H1 (cell line): ENCODE data around the gene PITPNM1. TPM values are rescaled to one million over a fixed set of nuclear protein-coding genes. Genes with fewer than 3 reads are reported as not detected.

Source experiments
- BRCA1 ChIP-seq: IDR thresholded peaks from 2 replicates; pipeline ENCODE4 v1.6.1; 2012; ENCODE audit warnings: low read depth, low read length, improper control_type of control experiment
- CBX5 ChIP-seq: fragments of 300-800, 300-1000 bp; sonication (generic); IDR thresholded peaks from 2 replicates; pipeline ENCODE4 v1.7.1; 2016; ENCODE audit warnings: antibody characterized with exemption, low read length, low read depth
- EP300 ChIP-seq, 2 experiments: IDR thresholded peaks; 1 replicate in 1 of 2; 2 replicates in 1 of 2; pipeline ENCODE4 v1.6.1; 2011 to 2012; ENCODE audit warnings: low read depth in 2 of 2, low read length in 2 of 2, mild to moderate bottlenecking in 2 of 2, borderline replicate concordance in 1 of 2, inconsistent platforms in 1 of 2, moderate library complexity in 1 of 2
- TEAD4 ChIP-seq: IDR thresholded peaks from 2 replicates; pipeline ENCODE4 v1.6.1; 2012; ENCODE audit warnings: low read depth, low read length, inconsistent platforms, mixed read lengths
- YY1 ChIP-seq: IDR thresholded peaks from 2 replicates; pipeline ENCODE4 v1.6.1; 2011; ENCODE audit warnings: low read depth, mild to moderate bottlenecking, low read length
- polyA plus RNA-seq, 7 experiments: library from polyadenylated mRNA; depleted of rRNA in 3 of 7; stranded (reverse) in 5 of 7; unstranded in 2 of 7; fragments of >200 nt in 5 of 7; fragments of 200-250 nt in 2 of 7; gene quantifications; 1 replicate in 5 of 7; 2 replicates in 1 of 7; 4 replicates in 1 of 7; pipeline versions ENCODE4 v1.2.1 to v1.2.3, GENCODE V29; 2011 to 2013; ENCODE audit warnings: missing spikeins in 2 of 7, mixed read lengths in 2 of 7
- total RNA-seq: library from RNA; stranded (reverse); fragmentation: NEBNext Ultra II Directional; extraction: Animal tissue kit (Norgen Biotek cat#: 25700); gene quantifications from 2 replicates; pipeline ENCODE4 v1.2.1, GENCODE V29; 2021
- TF ChIP-seq, protein P1 (sequence below): fragments of 300-600 bp; sonication (generic); IDR thresholded peaks from 2 replicates; pipeline ENCODE4 v1.7.1; 2012; ENCODE audit warnings: low read length, moderate library complexity, mild to moderate bottlenecking, inconsistent platforms; ENCODE audit not compliant: insufficient replicate concordance
- TF ChIP-seq, protein P2 (sequence below): IDR thresholded peaks from 2 replicates; pipeline ENCODE4 v1.6.1; 2011; ENCODE audit warnings: low read depth, mild to moderate bottlenecking, low read length; ENCODE audit not compliant: insufficient read depth
- TF ChIP-seq, protein P3 (sequence below), 3 experiments: IDR thresholded peaks; 1 replicate in 2 of 3; 2 replicates in 1 of 3; pipeline versions ENCODE4 v1.5.1 to v1.6.1; 2011; ENCODE audit warnings: low read length in 3 of 3, mild to moderate bottlenecking in 3 of 3, inconsistent platforms in 2 of 3, low read depth in 1 of 3, moderate library complexity in 1 of 3; ENCODE audit not compliant: insufficient read depth in 1 of 3; ENCODE audit errors: control extremely low read depth in 1 of 3

The PITPNM1 gene
- total and polyA plus RNA-seq, 2 of the 8 experiments (the other 6 are each of a cell fraction or from before 2014, with no cell fraction given): 27.2 to 52.7 TPM

DNA sequence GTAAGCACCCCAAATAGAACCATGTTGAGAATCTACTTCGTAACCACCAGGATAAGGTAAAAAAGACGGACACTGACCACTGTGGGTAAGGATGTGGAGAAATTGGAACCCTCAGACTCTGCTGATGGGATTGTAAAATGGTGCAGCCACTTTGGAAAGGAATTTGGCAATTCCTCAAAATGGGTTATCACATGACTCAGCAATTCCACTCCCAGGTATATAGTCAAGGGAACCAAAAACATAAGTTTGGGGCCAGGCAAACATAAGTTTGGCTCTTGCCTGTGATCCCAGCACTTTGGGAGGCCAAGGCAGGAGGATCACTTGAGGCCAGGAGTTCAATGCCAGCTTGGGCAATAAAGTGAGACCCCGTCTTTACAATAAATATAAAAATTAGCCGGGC, 23.2 kb upstream of the PITPNM1 start (continued):
- TF ChIP-seq, protein P1, sequence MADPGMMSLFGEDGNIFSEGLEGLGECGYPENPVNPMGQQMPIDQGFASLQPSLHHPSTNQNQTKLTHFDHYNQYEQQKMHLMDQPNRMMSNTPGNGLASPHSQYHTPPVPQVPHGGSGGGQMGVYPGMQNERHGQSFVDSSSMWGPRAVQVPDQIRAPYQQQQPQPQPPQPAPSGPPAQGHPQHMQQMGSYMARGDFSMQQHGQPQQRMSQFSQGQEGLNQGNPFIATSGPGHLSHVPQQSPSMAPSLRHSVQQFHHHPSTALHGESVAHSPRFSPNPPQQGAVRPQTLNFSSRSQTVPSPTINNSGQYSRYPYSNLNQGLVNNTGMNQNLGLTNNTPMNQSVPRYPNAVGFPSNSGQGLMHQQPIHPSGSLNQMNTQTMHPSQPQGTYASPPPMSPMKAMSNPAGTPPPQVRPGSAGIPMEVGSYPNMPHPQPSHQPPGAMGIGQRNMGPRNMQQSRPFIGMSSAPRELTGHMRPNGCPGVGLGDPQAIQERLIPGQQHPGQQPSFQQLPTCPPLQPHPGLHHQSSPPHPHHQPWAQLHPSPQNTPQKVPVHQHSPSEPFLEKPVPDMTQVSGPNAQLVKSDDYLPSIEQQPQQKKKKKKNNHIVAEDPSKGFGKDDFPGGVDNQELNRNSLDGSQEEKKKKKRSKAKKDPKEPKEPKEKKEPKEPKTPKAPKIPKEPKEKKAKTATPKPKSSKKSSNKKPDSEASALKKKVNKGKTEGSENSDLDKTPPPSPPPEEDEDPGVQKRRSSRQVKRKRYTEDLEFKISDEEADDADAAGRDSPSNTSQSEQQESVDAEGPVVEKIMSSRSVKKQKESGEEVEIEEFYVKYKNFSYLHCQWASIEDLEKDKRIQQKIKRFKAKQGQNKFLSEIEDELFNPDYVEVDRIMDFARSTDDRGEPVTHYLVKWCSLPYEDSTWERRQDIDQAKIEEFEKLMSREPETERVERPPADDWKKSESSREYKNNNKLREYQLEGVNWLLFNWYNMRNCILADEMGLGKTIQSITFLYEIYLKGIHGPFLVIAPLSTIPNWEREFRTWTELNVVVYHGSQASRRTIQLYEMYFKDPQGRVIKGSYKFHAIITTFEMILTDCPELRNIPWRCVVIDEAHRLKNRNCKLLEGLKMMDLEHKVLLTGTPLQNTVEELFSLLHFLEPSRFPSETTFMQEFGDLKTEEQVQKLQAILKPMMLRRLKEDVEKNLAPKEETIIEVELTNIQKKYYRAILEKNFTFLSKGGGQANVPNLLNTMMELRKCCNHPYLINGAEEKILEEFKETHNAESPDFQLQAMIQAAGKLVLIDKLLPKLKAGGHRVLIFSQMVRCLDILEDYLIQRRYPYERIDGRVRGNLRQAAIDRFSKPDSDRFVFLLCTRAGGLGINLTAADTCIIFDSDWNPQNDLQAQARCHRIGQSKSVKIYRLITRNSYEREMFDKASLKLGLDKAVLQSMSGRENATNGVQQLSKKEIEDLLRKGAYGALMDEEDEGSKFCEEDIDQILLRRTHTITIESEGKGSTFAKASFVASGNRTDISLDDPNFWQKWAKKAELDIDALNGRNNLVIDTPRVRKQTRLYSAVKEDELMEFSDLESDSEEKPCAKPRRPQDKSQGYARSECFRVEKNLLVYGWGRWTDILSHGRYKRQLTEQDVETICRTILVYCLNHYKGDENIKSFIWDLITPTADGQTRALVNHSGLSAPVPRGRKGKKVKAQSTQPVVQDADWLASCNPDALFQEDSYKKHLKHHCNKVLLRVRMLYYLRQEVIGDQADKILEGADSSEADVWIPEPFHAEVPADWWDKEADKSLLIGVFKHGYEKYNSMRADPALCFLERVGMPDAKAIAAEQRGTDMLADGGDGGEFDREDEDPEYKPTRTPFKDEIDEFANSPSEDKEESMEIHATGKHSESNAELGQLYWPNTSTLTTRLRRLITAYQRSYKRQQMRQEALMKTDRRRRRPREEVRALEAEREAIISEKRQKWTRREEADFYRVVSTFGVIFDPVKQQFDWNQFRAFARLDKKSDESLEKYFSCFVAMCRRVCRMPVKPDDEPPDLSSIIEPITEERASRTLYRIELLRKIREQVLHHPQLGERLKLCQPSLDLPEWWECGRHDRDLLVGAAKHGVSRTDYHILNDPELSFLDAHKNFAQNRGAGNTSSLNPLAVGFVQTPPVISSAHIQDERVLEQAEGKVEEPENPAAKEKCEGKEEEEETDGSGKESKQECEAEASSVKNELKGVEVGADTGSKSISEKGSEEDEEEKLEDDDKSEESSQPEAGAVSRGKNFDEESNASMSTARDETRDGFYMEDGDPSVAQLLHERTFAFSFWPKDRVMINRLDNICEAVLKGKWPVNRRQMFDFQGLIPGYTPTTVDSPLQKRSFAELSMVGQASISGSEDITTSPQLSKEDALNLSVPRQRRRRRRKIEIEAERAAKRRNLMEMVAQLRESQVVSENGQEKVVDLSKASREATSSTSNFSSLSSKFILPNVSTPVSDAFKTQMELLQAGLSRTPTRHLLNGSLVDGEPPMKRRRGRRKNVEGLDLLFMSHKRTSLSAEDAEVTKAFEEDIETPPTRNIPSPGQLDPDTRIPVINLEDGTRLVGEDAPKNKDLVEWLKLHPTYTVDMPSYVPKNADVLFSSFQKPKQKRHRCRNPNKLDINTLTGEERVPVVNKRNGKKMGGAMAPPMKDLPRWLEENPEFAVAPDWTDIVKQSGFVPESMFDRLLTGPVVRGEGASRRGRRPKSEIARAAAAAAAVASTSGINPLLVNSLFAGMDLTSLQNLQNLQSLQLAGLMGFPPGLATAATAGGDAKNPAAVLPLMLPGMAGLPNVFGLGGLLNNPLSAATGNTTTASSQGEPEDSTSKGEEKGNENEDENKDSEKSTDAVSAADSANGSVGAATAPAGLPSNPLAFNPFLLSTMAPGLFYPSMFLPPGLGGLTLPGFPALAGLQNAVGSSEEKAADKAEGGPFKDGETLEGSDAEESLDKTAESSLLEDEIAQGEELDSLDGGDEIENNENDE: no peak
- TF ChIP-seq EP300 (IDR thresholded peaks at IDR 0.05; ENCODE audit: borderline replicate concordance in 1 of 2, low read depth in 2 of 2, low read length in 2 of 2) (no peak), CBX5 (no peak), YY1 (no peak), TEAD4 (no peak), BRCA1 (no peak)
- TF ChIP-seq, protein P2, sequence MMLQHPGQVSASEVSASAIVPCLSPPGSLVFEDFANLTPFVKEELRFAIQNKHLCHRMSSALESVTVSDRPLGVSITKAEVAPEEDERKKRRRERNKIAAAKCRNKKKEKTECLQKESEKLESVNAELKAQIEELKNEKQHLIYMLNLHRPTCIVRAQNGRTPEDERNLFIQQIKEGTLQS: no peak
- TF ChIP-seq, protein P3, sequence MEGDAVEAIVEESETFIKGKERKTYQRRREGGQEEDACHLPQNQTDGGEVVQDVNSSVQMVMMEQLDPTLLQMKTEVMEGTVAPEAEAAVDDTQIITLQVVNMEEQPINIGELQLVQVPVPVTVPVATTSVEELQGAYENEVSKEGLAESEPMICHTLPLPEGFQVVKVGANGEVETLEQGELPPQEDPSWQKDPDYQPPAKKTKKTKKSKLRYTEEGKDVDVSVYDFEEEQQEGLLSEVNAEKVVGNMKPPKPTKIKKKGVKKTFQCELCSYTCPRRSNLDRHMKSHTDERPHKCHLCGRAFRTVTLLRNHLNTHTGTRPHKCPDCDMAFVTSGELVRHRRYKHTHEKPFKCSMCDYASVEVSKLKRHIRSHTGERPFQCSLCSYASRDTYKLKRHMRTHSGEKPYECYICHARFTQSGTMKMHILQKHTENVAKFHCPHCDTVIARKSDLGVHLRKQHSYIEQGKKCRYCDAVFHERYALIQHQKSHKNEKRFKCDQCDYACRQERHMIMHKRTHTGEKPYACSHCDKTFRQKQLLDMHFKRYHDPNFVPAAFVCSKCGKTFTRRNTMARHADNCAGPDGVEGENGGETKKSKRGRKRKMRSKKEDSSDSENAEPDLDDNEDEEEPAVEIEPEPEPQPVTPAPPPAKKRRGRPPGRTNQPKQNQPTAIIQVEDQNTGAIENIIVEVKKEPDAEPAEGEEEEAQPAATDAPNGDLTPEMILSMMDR (IDR thresholded peaks at IDR 0.05; ENCODE audit: control extremely low read depth in 1 of 3, insufficient read depth in 1 of 3, low read depth in 1 of 3, low read length in 3 of 3): no peak
